HEK293 (cell line): ENCODE results near the gene MPZL1.

Source experiments
- CTCF ChIP-seq: fragments of 450-650 bp; formaldehyde crosslinking; IDR thresholded peaks from 2 replicates; pipeline ENCODE4 v1.5.1; 2016; ENCODE audit warnings: missing biosample characterization, missing genetic modification characterization
- SETDB1 ChIP-seq: IDR thresholded peaks from one replicate; pipeline ENCODE4 v1.6.1; 2017; ENCODE audit warnings: mild to moderate bottlenecking, low read length, moderate library complexity, mixed read lengths; ENCODE audit not compliant: insufficient read length
- ZNF155 ChIP-seq: fragments of 450-650 bp; formaldehyde crosslinking; IDR thresholded peaks from 2 replicates; pipeline ENCODE4 v1.5.1; 2016; ENCODE audit warnings: missing biosample characterization, missing genetic modification characterization
- ZNF274 ChIP-seq, 2 experiments: fragments of 200-500 bp in 1 of 2; fragments of 450-650 bp in 1 of 2; sonication (Bioruptor generic) in 1 of 2; formaldehyde crosslinking in 1 of 2; IDR thresholded peaks; 2 replicates each; pipeline versions ENCODE4 v1.5.1 to v1.6.1; 2014 to 2016; ENCODE audit warnings: borderline replicate concordance in 1 of 2, inconsistent platforms in 1 of 2, low read length in 1 of 2, missing biosample characterization in 1 of 2, missing genetic modification characterization in 1 of 2
- ZNF394 ChIP-seq: fragments of 450-650 bp; formaldehyde crosslinking; IDR thresholded peaks from 2 replicates; pipeline ENCODE4 v1.5.1; 2016; ENCODE audit warnings: missing biosample characterization, missing genetic modification characterization, mild to moderate bottlenecking, moderate library complexity, borderline replicate concordance
- ZNF544 ChIP-seq: fragments of 450-650 bp; formaldehyde crosslinking; IDR thresholded peaks from 2 replicates; pipeline ENCODE4 v1.5.0; 2017; ENCODE audit warnings: missing biosample characterization, missing genetic modification characterization

GRCh38 chr1:167752219-167752985, 30.6 kb downstream of the MPZL1 start:
- TF ChIP-seq CTCF = no peak
- TF ChIP-seq SETDB1 = no peak
- no peak for TF ChIP-seq ZNF394 (tag by site-specific recombination)
- no peak for TF ChIP-seq ZNF155 (tag by site-specific recombination)
- no peak for TF ChIP-seq ZNF544
- no peak for TF ChIP-seq ZNF274 (IDR thresholded peaks at IDR 0.05; ENCODE audit: low read length)
- no peak for TF ChIP-seq ZNF274 (tag by site-specific recombination; IDR thresholded peaks at IDR 0.05; ENCODE audit: borderline replicate concordance)
